ENCODE measurements around the gene PPP1R12B. TPM values are rescaled to one million over a fixed set of nuclear protein-coding genes. Genes with fewer than 3 reads are reported as not detected.

PPP1R12B gene, protein sequence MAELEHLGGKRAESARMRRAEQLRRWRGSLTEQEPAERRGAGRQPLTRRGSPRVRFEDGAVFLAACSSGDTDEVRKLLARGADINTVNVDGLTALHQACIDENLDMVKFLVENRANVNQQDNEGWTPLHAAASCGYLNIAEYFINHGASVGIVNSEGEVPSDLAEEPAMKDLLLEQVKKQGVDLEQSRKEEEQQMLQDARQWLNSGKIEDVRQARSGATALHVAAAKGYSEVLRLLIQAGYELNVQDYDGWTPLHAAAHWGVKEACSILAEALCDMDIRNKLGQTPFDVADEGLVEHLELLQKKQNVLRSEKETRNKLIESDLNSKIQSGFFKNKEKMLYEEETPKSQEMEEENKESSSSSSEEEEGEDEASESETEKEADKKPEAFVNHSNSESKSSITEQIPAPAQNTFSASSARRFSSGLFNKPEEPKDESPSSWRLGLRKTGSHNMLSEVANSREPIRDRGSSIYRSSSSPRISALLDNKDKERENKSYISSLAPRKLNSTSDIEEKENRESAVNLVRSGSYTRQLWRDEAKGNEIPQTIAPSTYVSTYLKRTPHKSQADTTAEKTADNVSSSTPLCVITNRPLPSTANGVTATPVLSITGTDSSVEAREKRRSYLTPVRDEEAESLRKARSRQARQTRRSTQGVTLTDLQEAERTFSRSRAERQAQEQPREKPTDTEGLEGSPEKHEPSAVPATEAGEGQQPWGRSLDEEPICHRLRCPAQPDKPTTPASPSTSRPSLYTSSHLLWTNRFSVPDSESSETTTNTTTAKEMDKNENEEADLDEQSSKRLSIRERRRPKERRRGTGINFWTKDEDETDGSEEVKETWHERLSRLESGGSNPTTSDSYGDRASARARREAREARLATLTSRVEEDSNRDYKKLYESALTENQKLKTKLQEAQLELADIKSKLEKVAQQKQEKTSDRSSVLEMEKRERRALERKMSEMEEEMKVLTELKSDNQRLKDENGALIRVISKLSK
- 11.3 and 13.4 TPM in 2 replicates for total RNA-seq
- 8.8 and 21.7 TPM in 2 replicates for polyA plus RNA-seq
- 3.1 and 10.4 TPM in 2 replicates for polyA plus RNA-seq (2012)
- polyA minus RNA-seq (ENCODE audit: low replicate concordance), result 9.1 and 26.1 TPM in 2 replicates

DNA sequence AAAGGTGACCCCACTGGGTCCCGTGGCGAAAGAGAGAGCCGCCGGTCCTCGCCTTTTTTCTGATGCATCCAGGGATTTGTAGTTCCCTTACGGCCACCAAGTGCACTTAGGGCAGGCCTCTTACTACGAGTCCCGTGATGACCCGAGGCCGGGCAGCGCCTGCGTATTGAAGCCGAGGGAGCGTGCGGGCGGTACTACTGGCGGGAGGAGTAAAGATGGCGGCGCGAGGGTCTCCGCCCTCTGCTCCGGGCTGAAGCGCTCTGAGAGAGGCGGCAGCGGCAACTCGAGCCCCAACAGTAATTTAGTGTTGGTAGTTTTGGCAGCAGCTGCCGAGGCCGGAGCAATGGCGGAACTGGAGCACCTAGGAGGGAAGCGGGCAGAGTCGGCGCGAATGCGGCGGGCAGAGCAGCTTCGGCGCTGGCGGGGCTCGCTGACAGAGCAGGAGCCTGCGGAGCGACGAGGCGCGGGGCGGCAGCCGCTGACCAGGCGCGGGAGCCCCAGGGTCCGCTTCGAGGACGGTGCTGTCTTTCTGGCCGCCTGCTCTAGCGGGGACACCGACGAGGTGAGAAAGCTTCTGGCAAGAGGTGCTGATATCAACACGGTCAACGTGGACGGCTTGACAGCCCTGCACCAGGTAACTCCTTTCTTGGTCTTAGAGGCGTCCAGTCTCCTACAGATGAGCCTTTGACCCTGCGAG, at the start of gene PPP1R12B:
Gene PPP1R12B (plus strand): TSS at position 191 of the 697 bp plus-strand sequence. CDS start 153 bp downstream, at position 344.
- no peaks in the 10 kb centered on the region for H4K20me1 ChIP-seq (ENCODE audit: control insufficient read depth, extremely low read depth, insufficient read depth, low read length)
- peak within 1 kb of the TSS; percentile 87 for H2AFZ ChIP-seq (ENCODE audit: low read length)
- H3K36me3 ChIP-seq (ENCODE audit: control insufficient read depth, insufficient read depth, low read length), result no peaks in the 10 kb centered on the region
- peak within 1 kb of the TSS; percentile 96 for H3K27ac ChIP-seq (ENCODE audit: insufficient read depth, low read length)
- peak; percentile 99 for DNase-seq (ENCODE audit: low read depth in 2 of 2)
- peak within 1 kb of the TSS; percentile 99 for H3K9ac ChIP-seq (ENCODE audit: insufficient read depth, low read length)
- no peak for TF ChIP-seq EZH2 (IDR thresholded peaks at IDR 0.05; ENCODE audit: low read length, missing control alignments)
- H3K79me2 ChIP-seq (ENCODE audit: control insufficient read depth, insufficient read depth, low read length), result peaks cover 12% of the 10 kb centered on the region
- H3K27me3 ChIP-seq (ENCODE audit: control insufficient read depth, insufficient read depth, low read length), result no peaks in the 10 kb centered on the region
- no peaks in the 10 kb centered on the region for H3K9me3 ChIP-seq (ENCODE audit: control insufficient read depth, insufficient read depth, low read depth, low read length)
- H3K4me1 ChIP-seq (ENCODE audit: control insufficient read depth, extremely low read depth, insufficient read depth, low read length), result no peaks in the 10 kb centered on the region
- peak within 1 kb of the TSS; percentile 63 to 98 (median 86) for H3K4me3 ChIP-seq (replicated peaks in 1 of 4; ENCODE audit: control extremely low read depth in 1 of 4, insufficient read depth in 1 of 4, low read depth in 3 of 4, low read length in 4 of 4)
- peak within 1 kb of the TSS; percentile 93 for H3K4me2 ChIP-seq (ENCODE audit: extremely low read depth, insufficient read depth, low read length)

DNA sequence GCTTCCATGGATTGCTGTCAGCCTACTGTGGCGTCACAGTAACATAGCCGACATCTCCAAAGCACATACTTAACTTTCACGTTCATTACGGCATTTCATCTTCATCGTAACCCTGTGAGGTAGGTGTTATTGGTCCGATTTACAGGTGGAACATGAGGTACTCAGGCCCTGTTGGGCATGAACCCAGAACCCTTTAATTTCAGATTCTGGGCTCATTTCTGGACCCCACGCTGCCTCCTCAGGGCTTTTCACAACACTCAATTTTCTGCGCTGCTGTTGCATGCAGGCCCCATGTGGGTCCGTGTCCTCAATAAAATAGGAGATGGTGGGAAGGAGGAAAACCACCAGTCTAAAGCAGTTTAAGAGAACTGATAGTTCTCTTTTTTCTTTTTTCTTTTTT, 46.3 kb upstream of the PPP1R12B start:
- no peaks in the 10 kb centered on the region for H3K4me1 ChIP-seq (ENCODE audit: control insufficient read depth, extremely low read depth, insufficient read depth, low read length)
- no peaks in the 10 kb centered on the region for H4K20me1 ChIP-seq (ENCODE audit: control insufficient read depth, extremely low read depth, insufficient read depth, low read length)
- H3K4me2 ChIP-seq (ENCODE audit: extremely low read depth, insufficient read depth, low read length), result no peak overlapping the region
- TF ChIP-seq EZH2 (IDR thresholded peaks at IDR 0.05; ENCODE audit: low read length, missing control alignments), result no peak
- TF ChIP-seq, protein P1, sequence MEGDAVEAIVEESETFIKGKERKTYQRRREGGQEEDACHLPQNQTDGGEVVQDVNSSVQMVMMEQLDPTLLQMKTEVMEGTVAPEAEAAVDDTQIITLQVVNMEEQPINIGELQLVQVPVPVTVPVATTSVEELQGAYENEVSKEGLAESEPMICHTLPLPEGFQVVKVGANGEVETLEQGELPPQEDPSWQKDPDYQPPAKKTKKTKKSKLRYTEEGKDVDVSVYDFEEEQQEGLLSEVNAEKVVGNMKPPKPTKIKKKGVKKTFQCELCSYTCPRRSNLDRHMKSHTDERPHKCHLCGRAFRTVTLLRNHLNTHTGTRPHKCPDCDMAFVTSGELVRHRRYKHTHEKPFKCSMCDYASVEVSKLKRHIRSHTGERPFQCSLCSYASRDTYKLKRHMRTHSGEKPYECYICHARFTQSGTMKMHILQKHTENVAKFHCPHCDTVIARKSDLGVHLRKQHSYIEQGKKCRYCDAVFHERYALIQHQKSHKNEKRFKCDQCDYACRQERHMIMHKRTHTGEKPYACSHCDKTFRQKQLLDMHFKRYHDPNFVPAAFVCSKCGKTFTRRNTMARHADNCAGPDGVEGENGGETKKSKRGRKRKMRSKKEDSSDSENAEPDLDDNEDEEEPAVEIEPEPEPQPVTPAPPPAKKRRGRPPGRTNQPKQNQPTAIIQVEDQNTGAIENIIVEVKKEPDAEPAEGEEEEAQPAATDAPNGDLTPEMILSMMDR (conservative IDR thresholded peaks at IDR 0.05 in 1 of 2, IDR thresholded peaks at IDR 0.05 in 1 of 2; ENCODE audit: low read depth in 1 of 2, low read length in 2 of 2), result no peak
- H3K4me3 ChIP-seq (replicated peaks in 1 of 4; ENCODE audit: control extremely low read depth in 1 of 4, insufficient read depth in 1 of 4, low read depth in 3 of 4, low read length in 4 of 4), result no peak overlapping the region
- H3K27ac ChIP-seq (ENCODE audit: insufficient read depth, low read length), result no peak overlapping the region
- H3K9me3 ChIP-seq (ENCODE audit: control insufficient read depth, insufficient read depth, low read depth, low read length), result no peaks in the 10 kb centered on the region
- peaks cover 28% of the 10 kb centered on the region for H3K27me3 ChIP-seq (ENCODE audit: control insufficient read depth, insufficient read depth, low read length)
- DNase-seq (ENCODE audit: low read depth in 2 of 2), result no peak
- H3K9ac ChIP-seq (ENCODE audit: insufficient read depth, low read length), result no peak overlapping the region
- H3K36me3 ChIP-seq (ENCODE audit: control insufficient read depth, insufficient read depth, low read length), result no peaks in the 10 kb centered on the region
- no peak overlapping the region for H2AFZ ChIP-seq (ENCODE audit: low read length)
- H3K79me2 ChIP-seq (ENCODE audit: control insufficient read depth, insufficient read depth, low read length), result no peaks in the 10 kb centered on the region

DNA sequence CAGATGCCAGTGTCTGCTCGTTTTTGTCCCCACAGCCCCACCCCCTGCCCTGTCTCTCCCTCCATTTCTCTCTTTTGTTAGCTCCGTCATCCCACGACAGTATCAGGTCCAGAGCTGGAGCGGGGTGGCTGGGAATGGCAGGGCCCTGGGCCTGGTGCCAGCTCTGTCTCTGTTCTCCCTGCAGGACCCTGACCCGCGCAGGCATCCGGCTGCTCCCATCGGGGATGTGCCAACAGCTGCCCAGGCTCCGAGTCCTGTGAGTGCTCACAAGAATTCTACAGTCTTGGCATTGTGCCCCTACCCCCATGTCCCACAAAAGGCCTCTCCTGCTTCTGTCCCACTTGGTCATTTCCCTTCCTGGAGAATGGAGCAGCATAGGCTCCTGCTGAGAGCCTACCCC, 44.1 kb upstream of the PPP1R12B start:
- Histone ChIP-seq H3K79me2 (ENCODE audit: control insufficient read depth, insufficient read depth, low read length) (no peaks in the 10 kb centered on the region), H3K4me1 (ENCODE audit: control insufficient read depth, extremely low read depth, insufficient read depth, low read length) (no peaks in the 10 kb centered on the region), H3K9me3 (ENCODE audit: control insufficient read depth, insufficient read depth, low read depth, low read length) (no peaks in the 10 kb centered on the region), H3K36me3 (ENCODE audit: control insufficient read depth, insufficient read depth, low read length) (no peaks in the 10 kb centered on the region), H3K27ac (ENCODE audit: insufficient read depth, low read length) (no peak overlapping the region), H3K27me3 (ENCODE audit: control insufficient read depth, insufficient read depth, low read length) (peaks cover 38% of the 10 kb centered on the region), H3K4me2 (ENCODE audit: extremely low read depth, insufficient read depth, low read length) (no peak overlapping the region), H3K9ac (ENCODE audit: insufficient read depth, low read length) (no peak overlapping the region), H2AFZ (ENCODE audit: low read length) (no peak overlapping the region), H4K20me1 (ENCODE audit: control insufficient read depth, extremely low read depth, insufficient read depth, low read length) (no peaks in the 10 kb centered on the region), H3K4me3 (replicated peaks in 1 of 4; ENCODE audit: control extremely low read depth in 1 of 4, insufficient read depth in 1 of 4, low read depth in 3 of 4, low read length in 4 of 4) (no peak overlapping the region)
- no peak for DNase-seq (ENCODE audit: low read depth in 2 of 2)
- TF ChIP-seq, protein P1 (conservative IDR thresholded peaks at IDR 0.05 in 1 of 2, IDR thresholded peaks at IDR 0.05 in 1 of 2; ENCODE audit: low read depth in 1 of 2, low read length in 2 of 2), result no peak
- no peak for TF ChIP-seq EZH2 (IDR thresholded peaks at IDR 0.05; ENCODE audit: low read length, missing control alignments)
